HCT116 (cell line): ENCODE measurements around the gene M1AP. TPM values are rescaled to one million over a fixed set of nuclear protein-coding genes. Genes with fewer than 3 reads are reported as not detected.

Source experiments
- ATAC-seq: fragments of 200-7000 bp; cut with Tn5 transposase; 2 replicates; pipeline ENCODE4 v1.9.1; 2020; ENCODE audit warnings: mild to moderate bottlenecking, moderate library complexity
- BruUV-seq: library from RNA; stranded (reverse); fragments of 400-500 nt; replicated peaks from 2 replicates; lab custom pipeline; 2021; lab: Mats Ljungman, UMichigan
- CTCF ChIA-PET: fragments of 300-600 bp; sonication (Branson Sonifier 250); formaldehyde crosslinking; loops from one replicate; lab custom pipeline; 2021; ENCODE audit warnings: antibody characterized with exemption; lab: Charles Lee
- POLR2A ChIA-PET: fragments of 300-600, 350-600 bp; sonication (Branson Sonifier 250); formaldehyde crosslinking; loops from one replicate; lab custom pipeline; 2021; ENCODE audit warnings: antibody characterized with exemption; lab: Charles Lee
- RAD21 ChIA-PET, 2 experiments: fragments of 300-600 bp; sonication (Branson Sonifier 250); formaldehyde crosslinking; loops; one replicate each; lab custom pipeline; 2023; ENCODE audit warnings: low total read pairs in 2 of 2; ENCODE audit not compliant: uncharacterized antibody in 2 of 2, unreplicated experiment in 2 of 2, low non-redundant PET in 1 of 2; lab: Charles Lee
- DNase-seq: peaks from one replicate; pipeline ENCODE4 v3.0.0-alpha.2; 2010; ENCODE audit warnings: low read depth, low spot score
- H2AFZ ChIP-seq: fragments of 200-600 bp; shearing (Covaris generic), sonication (generic); 2 replicates; pipeline ENCODE4 v1.6.1; 2017; ENCODE audit warnings: low read depth, mixed run types, mixed read lengths, antibody characterized with exemption, low read length; ENCODE audit not compliant: poor library complexity, severe bottlenecking
- H3K27ac ChIP-seq: 2 replicates; pipeline ENCODE4 v1.5.1; 2012; ENCODE audit warnings: low read depth, low read length
- H3K27me3 ChIP-seq: fragments of 200-600 bp; sonication (generic); 2 replicates; pipeline ENCODE4 v1.6.1; 2016; ENCODE audit warnings: mixed run types, low read length, mixed read lengths; ENCODE audit not compliant: insufficient read depth
- H3K36me3 ChIP-seq, 2 experiments: fragments of 200-500 bp in 1 of 2; fragments of 200-600 bp in 1 of 2; sonication (Bioruptor generic) in 1 of 2; sonication (generic) in 1 of 2; 2 replicates each; pipeline versions ENCODE4 v1.5.1 to v1.6.1; 2014 to 2016; ENCODE audit warnings: low read length in 2 of 2, inconsistent platforms in 1 of 2, mixed read lengths in 1 of 2, mixed run types in 1 of 2; ENCODE audit not compliant: insufficient read depth in 2 of 2, control insufficient read depth in 1 of 2
- H3K4me1 ChIP-seq, 2 experiments: fragments of 200-600 bp in 1 of 2; sonication (generic) in 1 of 2; 2 replicates each; pipeline versions ENCODE4 v1.5.1 to v1.6.1; 2012 to 2017; ENCODE audit warnings: low read length in 2 of 2, inconsistent platforms in 1 of 2, mild to moderate bottlenecking in 1 of 2, mixed read lengths in 1 of 2, mixed run types in 1 of 2, moderate library complexity in 1 of 2; ENCODE audit not compliant: insufficient read depth in 2 of 2, control insufficient read depth in 1 of 2
- H3K4me2 ChIP-seq: fragments of 200-600 bp; sonication (generic); 2 replicates; pipeline ENCODE4 v1.6.1; 2017; ENCODE audit warnings: mixed run types, low read length, mixed read lengths
- H3K4me3 ChIP-seq, 2 experiments: fragments of 200-600 bp in 1 of 2; sonication (generic) in 1 of 2; replicated peaks in 1 of 2; 2 replicates each; pipeline ENCODE4 v1.5.1; 2011 to 2016; ENCODE audit warnings: low read length in 2 of 2, control low read depth in 1 of 2, low read depth in 1 of 2, mild to moderate bottlenecking in 1 of 2, mixed read lengths in 1 of 2, mixed run types in 1 of 2
- H3K79me2 ChIP-seq: fragments of 200-600 bp; sonication (generic); 2 replicates; pipeline ENCODE4 v1.6.1; 2017; ENCODE audit warnings: mild to moderate bottlenecking, mixed run types, low read length, moderate library complexity, mixed read lengths; ENCODE audit not compliant: insufficient read depth
- H3K9ac ChIP-seq: fragments of 200-600 bp; sonication (generic); 2 replicates; pipeline ENCODE4 v1.6.1; 2016; ENCODE audit warnings: low read length, mixed read lengths
- H3K9me2 ChIP-seq: fragments of 200-600 bp; sonication (generic), shearing (Covaris generic); 2 replicates; pipeline ENCODE4 v1.6.1; 2017; ENCODE audit warnings: mixed run types, mild to moderate bottlenecking, moderate library complexity; ENCODE audit not compliant: insufficient read depth
- H3K9me3 ChIP-seq, 2 experiments: fragments of 200-500 bp in 1 of 2; fragments of 200-600 bp in 1 of 2; sonication (Bioruptor generic) in 1 of 2; sonication (generic) in 1 of 2; 2 replicates each; pipeline ENCODE4 v1.6.1; 2014 to 2017; ENCODE audit warnings: low read length in 2 of 2, mixed read lengths in 2 of 2, inconsistent platforms in 1 of 2, low read depth in 1 of 2, mild to moderate bottlenecking in 1 of 2, mixed run types in 1 of 2, moderate library complexity in 1 of 2; ENCODE audit not compliant: control insufficient read depth in 1 of 2, insufficient read depth in 1 of 2
- H4K20me1 ChIP-seq: fragments of 200-600 bp; sonication (generic), shearing (Covaris generic); 2 replicates; pipeline ENCODE4 v1.6.1; 2017; ENCODE audit warnings: mixed run types, mild to moderate bottlenecking, moderate library complexity; ENCODE audit not compliant: insufficient read depth
- CEBPB ChIP-seq: IDR thresholded peaks from 2 replicates; pipeline ENCODE4 v1.6.1; 2012; ENCODE audit warnings: low read depth
- EGR1 ChIP-seq: IDR thresholded peaks from 2 replicates; pipeline ENCODE4 v1.6.1; 2012; ENCODE audit warnings: low read depth
- ELF1 ChIP-seq: IDR thresholded peaks from 2 replicates; pipeline ENCODE4 v1.6.1; 2012; ENCODE audit warnings: low read depth, borderline replicate concordance
- EZH2phosphoT487 ChIP-seq: fragments of 200-600 bp; IDR thresholded peaks from 2 replicates; pipeline ENCODE4 v1.6.1; 2018; ENCODE audit warnings: antibody characterized with exemption, borderline replicate concordance
- POLR2A ChIP-seq: IDR thresholded peaks from 2 replicates; pipeline ENCODE4 v1.7.0; 2011; ENCODE audit warnings: borderline replicate concordance; ENCODE audit not compliant: insufficient read depth, insufficient read length; ENCODE audit errors: extremely low read depth
- RAD21 ChIP-seq: IDR thresholded peaks from 2 replicates; pipeline ENCODE4 v1.6.1; 2012; ENCODE audit warnings: low read depth, mild to moderate bottlenecking
- SP1 ChIP-seq: IDR thresholded peaks from 2 replicates; pipeline ENCODE4 v1.6.1; 2012; ENCODE audit warnings: low read depth
- YY1 ChIP-seq: IDR thresholded peaks from 2 replicates; pipeline ENCODE4 v1.6.1; 2011; ENCODE audit warnings: low read length, low read depth, moderate library complexity, mild to moderate bottlenecking; ENCODE audit not compliant: insufficient replicate concordance; ENCODE audit errors: extremely low read depth
- ZFX ChIP-seq: fragments of 450-650 bp; IDR thresholded peaks from 2 replicates; pipeline ENCODE4 v1.6.1; 2017
- ZNF274 ChIP-seq: fragments of 200-500 bp; sonication (Bioruptor generic); IDR thresholded peaks from 2 replicates; pipeline ENCODE4 v1.6.1; 2014; ENCODE audit warnings: mild to moderate bottlenecking, low read depth, low read length, inconsistent platforms
- intact Hi-C: fragments of 100-400 bp; cut with micrococcal nuclease; formaldehyde crosslinking; loops from 2 replicates; pipeline ENCODE4 v1.10.0; 2022
- total RNA-seq: library from RNA; stranded (reverse); gene quantifications from one replicate; pipeline ENCODE4 v1.2.1, GENCODE V29; 2021; ENCODE audit not compliant: unreplicated experiment
- TF ChIP-seq, protein P1 (sequence below): IDR thresholded peaks from 2 replicates; pipeline ENCODE4 v1.6.1; 2011; ENCODE audit warnings: mild to moderate bottlenecking, low read length, moderate library complexity; ENCODE audit not compliant: insufficient replicate concordance; ENCODE audit errors: extremely low read depth
- TF ChIP-seq, protein P2 (sequence below): IDR thresholded peaks from 2 replicates; pipeline ENCODE4 v1.6.1; 2012
- TF ChIP-seq, protein P3 (sequence below), 3 experiments: fragments of 200-600 bp in 1 of 3; sonication (generic) in 1 of 3; IDR thresholded peaks in 2 of 3; conservative IDR thresholded peaks in 1 of 3; 2 replicates each; pipeline ENCODE4 v1.5.1; 2012 to 2017; ENCODE audit warnings: low read depth in 2 of 3, low read length in 2 of 3, antibody characterized with exemption in 1 of 3, borderline replicate concordance in 1 of 3, control low read depth in 1 of 3, mild to moderate bottlenecking in 1 of 3, mixed read lengths in 1 of 3, mixed run types in 1 of 3, moderate library complexity in 1 of 3; ENCODE audit not compliant: insufficient read depth in 1 of 3

M1AP gene
- total RNA-seq, 1 experiment from 2014 or later: 28.2 TPM

DNA sequence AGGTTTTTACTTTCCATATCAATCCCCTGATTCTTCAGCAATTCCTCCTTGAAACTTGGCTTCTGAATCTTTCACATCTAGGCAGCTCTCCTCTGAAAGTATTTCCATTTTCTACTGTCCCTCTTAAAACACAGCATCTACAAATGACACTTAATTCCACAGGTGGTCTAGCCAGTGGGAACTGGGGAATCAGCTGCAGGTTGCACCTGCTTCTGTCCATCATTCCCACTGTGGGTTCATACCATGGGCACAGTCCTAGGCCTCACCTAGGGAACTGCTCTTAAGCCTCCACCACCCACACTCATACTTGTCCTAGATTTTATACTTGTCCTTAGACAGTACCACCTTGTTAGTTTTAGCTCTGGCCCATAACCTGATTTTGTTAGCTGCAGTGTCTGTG lies 96.6 kb downstream of the M1AP start:
- Histone ChIP-seq H3K27me3 (no peaks in the 10 kb centered on the region), H3K36me3 (peaks cover 1 to 3% of the 10 kb centered on the region in 2 experiments; a peak in 2 of 4 replicates), H3K4me1 (peaks cover 19 to 53% of the 10 kb centered on the region in 2 experiments; a peak in 3 of 4 replicates), H3K27ac (no peak overlapping the region), H3K4me3 (no peak overlapping the region), H3K4me2 (no peak overlapping the region), H3K9me2 (no peaks in the 10 kb centered on the region), H3K9ac (no peak overlapping the region), H2AFZ (no peak overlapping the region), H3K79me2 (peaks cover 23% of the 10 kb centered on the region; the same call in 1 of the 2 replicates), H3K9me3 (no peaks in the 10 kb centered on the region), H4K20me1 (no peaks in the 10 kb centered on the region)
- ChIA-PET RAD21 (no interaction called here), POLR2A (no interaction called here), CTCF (no interaction called here)
- BruUV-seq: no TSS peak
- no peak for DNase-seq
- no peak for TF ChIP-seq ELF1
- TF ChIP-seq, protein P1, sequence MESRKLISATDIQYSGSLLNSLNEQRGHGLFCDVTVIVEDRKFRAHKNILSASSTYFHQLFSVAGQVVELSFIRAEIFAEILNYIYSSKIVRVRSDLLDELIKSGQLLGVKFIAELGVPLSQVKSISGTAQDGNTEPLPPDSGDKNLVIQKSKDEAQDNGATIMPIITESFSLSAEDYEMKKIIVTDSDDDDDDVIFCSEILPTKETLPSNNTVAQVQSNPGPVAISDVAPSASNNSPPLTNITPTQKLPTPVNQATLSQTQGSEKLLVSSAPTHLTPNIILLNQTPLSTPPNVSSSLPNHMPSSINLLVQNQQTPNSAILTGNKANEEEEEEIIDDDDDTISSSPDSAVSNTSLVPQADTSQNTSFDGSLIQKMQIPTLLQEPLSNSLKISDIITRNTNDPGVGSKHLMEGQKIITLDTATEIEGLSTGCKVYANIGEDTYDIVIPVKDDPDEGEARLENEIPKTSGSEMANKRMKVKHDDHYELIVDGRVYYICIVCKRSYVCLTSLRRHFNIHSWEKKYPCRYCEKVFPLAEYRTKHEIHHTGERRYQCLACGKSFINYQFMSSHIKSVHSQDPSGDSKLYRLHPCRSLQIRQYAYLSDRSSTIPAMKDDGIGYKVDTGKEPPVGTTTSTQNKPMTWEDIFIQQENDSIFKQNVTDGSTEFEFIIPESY: no peak
- intact Hi-C loops: no loop called here
- ATAC-seq: no peak

DNA sequence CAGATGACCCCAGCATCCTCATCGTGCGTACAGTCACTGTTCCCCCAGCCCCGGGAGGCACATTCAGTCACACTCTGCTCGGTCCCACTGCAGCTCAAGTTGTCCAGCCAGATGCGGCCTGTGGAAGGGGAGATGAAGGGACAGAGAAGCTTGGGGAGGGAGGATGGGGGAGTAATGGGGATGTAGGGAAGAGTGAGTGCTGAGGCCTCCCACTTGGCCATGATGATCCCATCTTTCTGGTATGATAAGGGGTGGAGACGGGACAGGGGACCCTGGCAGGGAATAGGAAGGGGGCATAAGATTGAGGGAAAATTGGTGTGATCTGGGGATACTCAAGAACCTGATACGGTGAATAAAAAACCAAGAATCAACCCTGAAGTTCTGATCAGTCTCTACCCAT lies 97.9 kb downstream of the M1AP start:
- H2AFZ ChIP-seq: no peak overlapping the region
- H4K20me1 ChIP-seq: no peaks in the 10 kb centered on the region
- peak overlapping the region; percentile 88 for H3K9ac ChIP-seq
- CTCF ChIA-PET: no interaction called here
- no peaks in the 10 kb centered on the region for H3K36me3 ChIP-seq
- no peaks in the 10 kb centered on the region for H3K27me3 ChIP-seq
- no peak for ATAC-seq
- intact Hi-C loops: no loop called here
- no peaks in the 10 kb centered on the region for H3K9me3 ChIP-seq
- no peak for DNase-seq
- H3K79me2 ChIP-seq: peaks cover 20% of the 10 kb centered on the region; the same call in 1 of the 2 replicates
- no peaks in the 10 kb centered on the region for H3K9me2 ChIP-seq
- POLR2A ChIA-PET: no interaction called here
- peaks cover 14 to 44% of the 10 kb centered on the region in 2 experiments; a peak in 3 of 4 replicates for H3K4me1 ChIP-seq
- BruUV-seq: no TSS peak
- H3K27ac ChIP-seq: peak overlapping the region; percentile 90; the same call in 1 of the 2 replicates
- RAD21 ChIA-PET: no interaction called here
- peak overlapping the region; percentile 87 for H3K4me2 ChIP-seq
- peak overlapping the region; percentile 74 to 75 for H3K4me3 ChIP-seq
- TF ChIP-seq SP1: no peak
- TF ChIP-seq, protein P2, sequence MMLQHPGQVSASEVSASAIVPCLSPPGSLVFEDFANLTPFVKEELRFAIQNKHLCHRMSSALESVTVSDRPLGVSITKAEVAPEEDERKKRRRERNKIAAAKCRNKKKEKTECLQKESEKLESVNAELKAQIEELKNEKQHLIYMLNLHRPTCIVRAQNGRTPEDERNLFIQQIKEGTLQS: no peak
- TF ChIP-seq ELF1: no peak
- TF ChIP-seq POLR2A: no peak
- no peak for TF ChIP-seq EZH2phosphoT487
- no peak for TF ChIP-seq RAD21
- TF ChIP-seq, protein P1: no peak
- no peak for TF ChIP-seq ZNF274
- no peak for TF ChIP-seq ZFX
- TF ChIP-seq EGR1: no peak
- no peak for TF ChIP-seq YY1
- TF ChIP-seq, protein P3, sequence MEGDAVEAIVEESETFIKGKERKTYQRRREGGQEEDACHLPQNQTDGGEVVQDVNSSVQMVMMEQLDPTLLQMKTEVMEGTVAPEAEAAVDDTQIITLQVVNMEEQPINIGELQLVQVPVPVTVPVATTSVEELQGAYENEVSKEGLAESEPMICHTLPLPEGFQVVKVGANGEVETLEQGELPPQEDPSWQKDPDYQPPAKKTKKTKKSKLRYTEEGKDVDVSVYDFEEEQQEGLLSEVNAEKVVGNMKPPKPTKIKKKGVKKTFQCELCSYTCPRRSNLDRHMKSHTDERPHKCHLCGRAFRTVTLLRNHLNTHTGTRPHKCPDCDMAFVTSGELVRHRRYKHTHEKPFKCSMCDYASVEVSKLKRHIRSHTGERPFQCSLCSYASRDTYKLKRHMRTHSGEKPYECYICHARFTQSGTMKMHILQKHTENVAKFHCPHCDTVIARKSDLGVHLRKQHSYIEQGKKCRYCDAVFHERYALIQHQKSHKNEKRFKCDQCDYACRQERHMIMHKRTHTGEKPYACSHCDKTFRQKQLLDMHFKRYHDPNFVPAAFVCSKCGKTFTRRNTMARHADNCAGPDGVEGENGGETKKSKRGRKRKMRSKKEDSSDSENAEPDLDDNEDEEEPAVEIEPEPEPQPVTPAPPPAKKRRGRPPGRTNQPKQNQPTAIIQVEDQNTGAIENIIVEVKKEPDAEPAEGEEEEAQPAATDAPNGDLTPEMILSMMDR (IDR thresholded peaks at IDR 0.05 in 2 of 3, conservative IDR thresholded peaks at IDR 0.05 in 1 of 3; ENCODE audit: borderline replicate concordance in 1 of 3, insufficient read depth in 1 of 3, low read depth in 2 of 3, low read length in 2 of 3): no peak
- no peak for TF ChIP-seq CEBPB
